CD14-positive monocyte (primary cell): Measurements from ENCODE around the gene SOX5. TPM values are rescaled to one million over a fixed set of nuclear protein-coding genes. Genes with fewer than 3 reads are reported as not detected.

Experiments
- DNase-seq, 3 donors: peaks; one replicate each; pipeline ENCODE4 v3.0.0-alpha.2; 2011 to 2022
- H2AFZ ChIP-seq: 2 replicates; pipeline ENCODE4 v1.6.0; 2012; ENCODE audit warnings: mild to moderate bottlenecking, low read depth, low read length, inconsistent platforms; ENCODE audit not compliant: insufficient read depth, poor library complexity, severe bottlenecking
- H3K27ac ChIP-seq, 2 donors: 1 replicate in 1 of 2; 2 replicates in 1 of 2; pipeline ENCODE4 v1.5.1; 2012 to 2013; ENCODE audit warnings: low read length in 2 of 2, control low read depth in 1 of 2, inconsistent platforms in 1 of 2, low read depth in 1 of 2, mild to moderate bottlenecking in 1 of 2
- H3K27me3 ChIP-seq, 2 donors: one replicate each; pipeline versions ENCODE4 v1.6.0 to v1.6.1; 2011 to 2013; ENCODE audit warnings: low read length in 2 of 2; ENCODE audit not compliant: control insufficient read depth in 2 of 2, insufficient read depth in 2 of 2
- H3K36me3 ChIP-seq, 2 donors: replicated peaks in 1 of 2; 1 replicate in 1 of 2; 2 replicates in 1 of 2; pipeline versions ENCODE4 v1.5.1 to v1.6.1; 2012 to 2013; ENCODE audit warnings: low read length in 2 of 2, control low read depth in 1 of 2, inconsistent platforms in 1 of 2, mild to moderate bottlenecking in 1 of 2; ENCODE audit not compliant: insufficient read depth in 2 of 2, control insufficient read depth in 1 of 2
- H3K4me1 ChIP-seq, 2 donors: 1 replicate in 1 of 2; 2 replicates in 1 of 2; pipeline versions ENCODE4 v1.5.1 to v1.6.1; 2012 to 2013; ENCODE audit warnings: low read length in 2 of 2, control low read depth in 1 of 2, inconsistent platforms in 1 of 2, mild to moderate bottlenecking in 1 of 2, moderate library complexity in 1 of 2; ENCODE audit not compliant: insufficient read depth in 2 of 2, control insufficient read depth in 1 of 2
- H3K4me2 ChIP-seq: replicated peaks from 2 replicates; pipeline ENCODE3; 2012; ENCODE audit warnings: low read length, moderate library complexity, mild to moderate bottlenecking; ENCODE audit not compliant: poor library complexity, severe bottlenecking; ENCODE audit errors: extremely low read depth
- H3K4me3 ChIP-seq, 3 experiments: fragments of 200-600 bp in 1 of 3; sonication (generic) in 1 of 3; replicated peaks in 1 of 3; 1 replicate in 2 of 3; 2 replicates in 1 of 3; pipeline ENCODE4 v1.5.1; 2011 to 2013; ENCODE audit warnings: low read length in 3 of 3, mild to moderate bottlenecking in 3 of 3, control low read depth in 2 of 3, low read depth in 2 of 3, inconsistent platforms in 1 of 3, moderate library complexity in 1 of 3
- H3K79me2 ChIP-seq: 2 replicates; pipeline ENCODE4 v1.6.0; 2012; ENCODE audit warnings: mild to moderate bottlenecking, control low read depth, inconsistent platforms, low read length, moderate library complexity; ENCODE audit not compliant: insufficient read depth
- H3K9ac ChIP-seq: 2 replicates; pipeline ENCODE4 v1.6.0; 2017; ENCODE audit warnings: low read length, mild to moderate bottlenecking; ENCODE audit not compliant: insufficient read depth, poor library complexity, severe bottlenecking
- H3K9me3 ChIP-seq, 2 donors: replicated peaks in 1 of 2; 1 replicate in 1 of 2; 2 replicates in 1 of 2; pipeline versions ENCODE4 v1.5.1 to v1.6.1; 2012 to 2013; ENCODE audit warnings: low read length in 2 of 2, control low read depth in 1 of 2; ENCODE audit not compliant: control insufficient read depth in 1 of 2, insufficient read depth in 1 of 2
- H4K20me1 ChIP-seq: 2 replicates; pipeline ENCODE4 v1.6.0; 2012; ENCODE audit warnings: mild to moderate bottlenecking, low read length, control low read depth, moderate library complexity; ENCODE audit not compliant: insufficient read depth
- H3K27ac Mint-ChIP-seq, 7 donors: one replicate each; pipeline ENCODE4 v1.8.0; 2020; ENCODE audit warnings: mild to moderate bottlenecking in 7 of 7, mixed read lengths in 7 of 7, moderate library complexity in 6 of 7, inconsistent platforms in 2 of 7
- H3K27me3 Mint-ChIP-seq, 3 donors: one replicate each; pipeline ENCODE4 v1.8.0; 2021 to 2022; ENCODE audit warnings: low read depth in 3 of 3, mild to moderate bottlenecking in 3 of 3, mixed read lengths in 3 of 3, moderate library complexity in 3 of 3, inconsistent platforms in 1 of 3
- H3K36me3 Mint-ChIP-seq, 2 donors: one replicate each; pipeline ENCODE4 v1.8.0; 2020; ENCODE audit warnings: mixed read lengths in 2 of 2, inconsistent platforms in 1 of 2, mild to moderate bottlenecking in 1 of 2
- H3K4me1 Mint-ChIP-seq: one replicate; pipeline ENCODE4 v1.8.0; 2020; ENCODE audit warnings: mild to moderate bottlenecking, mixed read lengths
- H3K4me3 Mint-ChIP-seq, 2 donors: one replicate each; pipeline ENCODE4 v1.8.0; 2020; ENCODE audit warnings: mild to moderate bottlenecking in 2 of 2, mixed read lengths in 2 of 2, moderate library complexity in 1 of 2
- H3K9me3 Mint-ChIP-seq, 7 donors: one replicate each; pipeline ENCODE4 v1.8.0; 2020 to 2022; ENCODE audit warnings: mixed read lengths in 7 of 7, mild to moderate bottlenecking in 6 of 7, moderate library complexity in 6 of 7, inconsistent platforms in 2 of 7
- CTCF ChIP-seq: fragments of 200-600 bp; IDR thresholded peaks from one replicate; pipeline ENCODE4 v1.8.0; 2022; ENCODE audit warnings: antibody characterized with exemption, mild to moderate bottlenecking
- WGBS: methylation state at CpG from one replicate; pipeline ENCODE4 v1.1.5; 2013; ENCODE audit warnings: missing lambda C conversion rate; ENCODE audit not compliant: insufficient coverage; 5-methylcytosine and 5-hydroxymethylcytosine counted together
- intact Hi-C, 2 donors: fragments of 100-400 bp; cut with micrococcal nuclease; formaldehyde crosslinking; loops; one replicate each; pipeline versions ENCODE4 v1.15.0 to v1.15.1; 2023
- polyA plus RNA-seq, 3 donors: library from polyadenylated mRNA; depleted of rRNA in 1 of 3; unstranded in 2 of 3; stranded (reverse) in 1 of 3; fragments of 300-500 nt in 2 of 3; fragments of >200 nt in 1 of 3; fragmentation: Illumina TruSeq in 2 of 3; gene quantifications; 1 replicate in 2 of 3; 2 replicates in 1 of 3; pipeline ENCODE4 v1.2.3, GENCODE V29; 2012 to 2021

SOX5 gene
- polyA plus RNA-seq, 3 donors, result not detected

DNA sequence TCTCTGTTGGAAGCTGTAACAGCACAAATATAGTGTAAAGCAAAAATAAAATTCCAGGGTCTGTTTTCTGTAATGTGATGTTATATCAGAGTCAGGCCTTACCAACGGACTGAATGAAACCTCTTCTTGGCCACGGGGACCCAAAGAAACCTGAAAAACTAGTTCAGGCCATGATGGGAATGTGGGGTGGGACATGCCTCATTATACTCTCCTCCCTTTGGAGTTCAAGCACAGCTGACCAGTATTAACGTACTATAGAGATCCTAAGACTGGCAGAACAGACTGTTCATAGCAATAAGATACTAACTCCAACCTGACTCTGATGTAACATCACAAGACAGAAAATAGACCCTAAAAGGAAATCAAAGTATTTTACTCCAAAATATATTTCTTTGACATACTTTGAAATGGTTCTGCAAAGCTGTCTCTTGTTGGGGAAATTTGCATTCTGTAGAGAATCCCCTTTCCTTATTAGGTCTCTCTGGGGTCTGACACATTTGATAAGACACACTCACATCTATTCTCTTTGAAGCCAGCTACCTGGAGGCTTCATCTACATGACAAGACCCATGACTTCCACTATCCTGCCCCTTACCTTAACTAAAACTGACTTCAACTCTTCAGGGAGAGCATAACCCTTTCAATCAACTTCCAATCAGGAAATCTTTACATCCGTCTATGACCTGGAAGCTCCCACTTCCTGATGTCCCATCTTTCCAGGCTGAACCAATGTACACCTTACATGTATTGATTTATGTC lies 444.6 kb downstream of the SOX5 start:
- TF ChIP-seq CTCF, result no peak
- no peaks in the 10 kb centered on the region for H3K27me3 ChIP-seq
- no peak overlapping the region for H2AFZ ChIP-seq
- H3K9ac ChIP-seq, result no peak overlapping the region
- Mint-ChIP-seq H3K36me3 (no peaks in the 10 kb centered on the region), H3K4me3 (no peak overlapping the region), H3K9me3 (peaks cover 4 to 14% (median 8%) of the 10 kb centered on the region in 7 donors), H3K4me1 (no peaks in the 10 kb centered on the region), H3K27me3 (peaks cover 0 to 1% (median 0%) of the 10 kb centered on the region in 3 donors), H3K27ac (no peak overlapping the region)
- DNase-seq, result no peak
- peaks cover 8 to 19% of the 10 kb centered on the region in 2 donors for H3K9me3 ChIP-seq
- no peak overlapping the region for H3K4me2 ChIP-seq
- no peak overlapping the region for H3K27ac ChIP-seq
- WGBS, result 67% methylated on average over 1 of the region's 4 CpGs
- no peaks in the 10 kb centered on the region for H3K79me2 ChIP-seq
- intact Hi-C loops, result no loop called here
- H4K20me1 ChIP-seq, result no peaks in the 10 kb centered on the region
- H3K4me1 ChIP-seq, result no peaks in the 10 kb centered on the region
- H3K4me3 ChIP-seq, result no peak overlapping the region
- H3K36me3 ChIP-seq, result no peaks in the 10 kb centered on the region

- H4K20me1 ChIP-seq, result no peaks in the 10 kb centered on the region
- Mint-ChIP-seq H3K9me3 (peaks cover 2 to 13% (median 5%) of the 10 kb centered on the region in 7 donors), H3K4me1 (no peaks in the 10 kb centered on the region), H3K4me3 (no peak overlapping the region), H3K36me3 (no peaks in the 10 kb centered on the region), H3K27me3 (no peaks in the 10 kb centered on the region), H3K27ac (no peak overlapping the region)
- H3K27ac ChIP-seq, result no peak overlapping the region
- H3K27me3 ChIP-seq, result no peaks in the 10 kb centered on the region
- H2AFZ ChIP-seq, result no peak overlapping the region
- no peak overlapping the region for H3K9ac ChIP-seq
- peaks cover 12 to 23% of the 10 kb centered on the region in 2 donors for H3K9me3 ChIP-seq
- no peaks in the 10 kb centered on the region for H3K36me3 ChIP-seq
- no peaks in the 10 kb centered on the region for H3K4me1 ChIP-seq
- no peak for DNase-seq
- H3K4me3 ChIP-seq, result no peak overlapping the region
- no peaks in the 10 kb centered on the region for H3K79me2 ChIP-seq
- no peak for TF ChIP-seq CTCF
- intact Hi-C loops, result no loop called here
- no peak overlapping the region for H3K4me2 ChIP-seq
- 44% methylated on average over 2 of the region's 2 CpGs for WGBS
Observed at GRCh38 chr12:23504043-23504442, 445.4 kb downstream of the SOX5 start.
